HEK293 (cell line): ENCODE measurements around the gene FMN1.

Experiments
- GLIS2 ChIP-seq: fragments of 450-650 bp; formaldehyde crosslinking; IDR thresholded peaks from 2 replicates; pipeline ENCODE4 v1.5.1; 2016; ENCODE audit warnings: missing biosample characterization, missing genetic modification characterization
- KLF8 ChIP-seq: fragments of 450-650 bp; formaldehyde crosslinking; IDR thresholded peaks from 2 replicates; pipeline ENCODE4 v1.5.1; 2016; ENCODE audit warnings: missing biosample characterization, missing genetic modification characterization
- ZBTB17 ChIP-seq: fragments of 450-650 bp; formaldehyde crosslinking; IDR thresholded peaks from 2 replicates; pipeline ENCODE4 v1.5.1; 2016; ENCODE audit warnings: missing biosample characterization, missing genetic modification characterization
- ZNF146 ChIP-seq: fragments of 450-650 bp; formaldehyde crosslinking; IDR thresholded peaks from 2 replicates; pipeline ENCODE4 v1.5.1; 2016; ENCODE audit warnings: missing biosample characterization, missing genetic modification characterization
- ZNF777 ChIP-seq: fragments of 450-650 bp; formaldehyde crosslinking; IDR thresholded peaks from 2 replicates; pipeline ENCODE4 v1.5.1; 2017; ENCODE audit warnings: missing biosample characterization, missing genetic modification characterization, borderline replicate concordance
- TF ChIP-seq, protein P1 (sequence below): fragments of 450-650 bp; formaldehyde crosslinking; IDR thresholded peaks from 2 replicates; pipeline ENCODE4 v1.5.1; 2016; ENCODE audit warnings: missing biosample characterization, missing genetic modification characterization
- TF ChIP-seq, protein P2 (sequence below): fragments of 450-650 bp; formaldehyde crosslinking; IDR thresholded peaks from 2 replicates; pipeline ENCODE4 v1.5.1; 2016; ENCODE audit warnings: missing biosample characterization, missing genetic modification characterization
- TF ChIP-seq, protein P3 (sequence below): fragments of 450-650 bp; formaldehyde crosslinking; optimal IDR thresholded peaks from 2 replicates; pipeline ENCODE3; 2016; ENCODE audit warnings: missing biosample characterization, mild to moderate bottlenecking, missing genetic modification characterization
- TF ChIP-seq, protein P4 (sequence below): fragments of 450-650 bp; formaldehyde crosslinking; IDR thresholded peaks from 2 replicates; pipeline ENCODE4 v1.5.1; 2016; ENCODE audit warnings: missing biosample characterization, missing genetic modification characterization
- TF ChIP-seq, protein P5 (sequence below): fragments of 450-650 bp; formaldehyde crosslinking; IDR thresholded peaks from 2 replicates; pipeline ENCODE4 v1.5.1; 2016; ENCODE audit warnings: missing biosample characterization, missing genetic modification characterization
- TF ChIP-seq, protein P6 (sequence below): fragments of 450-650 bp; formaldehyde crosslinking; IDR thresholded peaks from 2 replicates; pipeline ENCODE4 v1.5.1; 2016; ENCODE audit warnings: missing biosample characterization, missing genetic modification characterization

DNA sequence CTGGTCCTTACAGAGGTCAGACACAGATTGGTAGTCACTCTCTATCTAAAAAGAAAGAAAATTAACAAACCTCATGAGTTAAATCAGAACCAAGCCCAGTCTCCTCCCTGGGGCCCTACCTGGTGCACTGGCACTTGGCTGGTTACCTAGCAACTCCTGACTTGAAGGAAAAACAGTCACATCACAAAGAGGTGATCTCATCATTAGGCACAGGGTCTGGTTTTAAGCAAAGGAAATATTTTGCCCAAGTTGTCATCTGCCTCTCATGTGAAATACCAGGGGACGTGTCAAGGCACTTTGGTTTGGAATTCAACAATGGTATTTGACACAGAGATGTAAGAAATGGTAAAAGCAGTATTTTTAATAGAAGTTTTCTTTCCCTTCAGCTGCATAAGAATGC is 47.7 kb upstream of the FMN1 start:
- TF ChIP-seq, protein P1, sequence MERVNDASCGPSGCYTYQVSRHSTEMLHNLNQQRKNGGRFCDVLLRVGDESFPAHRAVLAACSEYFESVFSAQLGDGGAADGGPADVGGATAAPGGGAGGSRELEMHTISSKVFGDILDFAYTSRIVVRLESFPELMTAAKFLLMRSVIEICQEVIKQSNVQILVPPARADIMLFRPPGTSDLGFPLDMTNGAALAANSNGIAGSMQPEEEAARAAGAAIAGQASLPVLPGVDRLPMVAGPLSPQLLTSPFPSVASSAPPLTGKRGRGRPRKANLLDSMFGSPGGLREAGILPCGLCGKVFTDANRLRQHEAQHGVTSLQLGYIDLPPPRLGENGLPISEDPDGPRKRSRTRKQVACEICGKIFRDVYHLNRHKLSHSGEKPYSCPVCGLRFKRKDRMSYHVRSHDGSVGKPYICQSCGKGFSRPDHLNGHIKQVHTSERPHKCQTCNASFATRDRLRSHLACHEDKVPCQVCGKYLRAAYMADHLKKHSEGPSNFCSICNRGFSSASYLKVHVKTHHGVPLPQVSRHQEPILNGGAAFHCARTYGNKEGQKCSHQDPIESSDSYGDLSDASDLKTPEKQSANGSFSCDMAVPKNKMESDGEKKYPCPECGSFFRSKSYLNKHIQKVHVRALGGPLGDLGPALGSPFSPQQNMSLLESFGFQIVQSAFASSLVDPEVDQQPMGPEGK = no peak
- TF ChIP-seq, protein P2, sequence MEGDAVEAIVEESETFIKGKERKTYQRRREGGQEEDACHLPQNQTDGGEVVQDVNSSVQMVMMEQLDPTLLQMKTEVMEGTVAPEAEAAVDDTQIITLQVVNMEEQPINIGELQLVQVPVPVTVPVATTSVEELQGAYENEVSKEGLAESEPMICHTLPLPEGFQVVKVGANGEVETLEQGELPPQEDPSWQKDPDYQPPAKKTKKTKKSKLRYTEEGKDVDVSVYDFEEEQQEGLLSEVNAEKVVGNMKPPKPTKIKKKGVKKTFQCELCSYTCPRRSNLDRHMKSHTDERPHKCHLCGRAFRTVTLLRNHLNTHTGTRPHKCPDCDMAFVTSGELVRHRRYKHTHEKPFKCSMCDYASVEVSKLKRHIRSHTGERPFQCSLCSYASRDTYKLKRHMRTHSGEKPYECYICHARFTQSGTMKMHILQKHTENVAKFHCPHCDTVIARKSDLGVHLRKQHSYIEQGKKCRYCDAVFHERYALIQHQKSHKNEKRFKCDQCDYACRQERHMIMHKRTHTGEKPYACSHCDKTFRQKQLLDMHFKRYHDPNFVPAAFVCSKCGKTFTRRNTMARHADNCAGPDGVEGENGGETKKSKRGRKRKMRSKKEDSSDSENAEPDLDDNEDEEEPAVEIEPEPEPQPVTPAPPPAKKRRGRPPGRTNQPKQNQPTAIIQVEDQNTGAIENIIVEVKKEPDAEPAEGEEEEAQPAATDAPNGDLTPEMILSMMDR (tag by site-specific recombination) = no peak
- no peak for TF ChIP-seq ZBTB17 (tag by site-specific recombination)
- TF ChIP-seq, protein P3, sequence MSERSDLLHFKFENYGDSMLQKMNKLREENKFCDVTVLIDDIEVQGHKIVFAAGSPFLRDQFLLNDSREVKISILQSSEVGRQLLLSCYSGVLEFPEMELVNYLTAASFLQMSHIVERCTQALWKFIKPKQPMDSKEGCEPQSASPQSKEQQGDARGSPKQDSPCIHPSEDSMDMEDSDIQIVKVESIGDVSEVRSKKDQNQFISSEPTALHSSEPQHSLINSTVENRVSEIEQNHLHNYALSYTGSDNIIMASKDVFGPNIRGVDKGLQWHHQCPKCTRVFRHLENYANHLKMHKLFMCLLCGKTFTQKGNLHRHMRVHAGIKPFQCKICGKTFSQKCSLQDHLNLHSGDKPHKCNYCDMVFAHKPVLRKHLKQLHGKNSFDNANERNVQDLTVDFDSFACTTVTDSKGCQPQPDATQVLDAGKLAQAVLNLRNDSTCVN (tag by site-specific recombination) = no peak
- TF ChIP-seq, protein P4, sequence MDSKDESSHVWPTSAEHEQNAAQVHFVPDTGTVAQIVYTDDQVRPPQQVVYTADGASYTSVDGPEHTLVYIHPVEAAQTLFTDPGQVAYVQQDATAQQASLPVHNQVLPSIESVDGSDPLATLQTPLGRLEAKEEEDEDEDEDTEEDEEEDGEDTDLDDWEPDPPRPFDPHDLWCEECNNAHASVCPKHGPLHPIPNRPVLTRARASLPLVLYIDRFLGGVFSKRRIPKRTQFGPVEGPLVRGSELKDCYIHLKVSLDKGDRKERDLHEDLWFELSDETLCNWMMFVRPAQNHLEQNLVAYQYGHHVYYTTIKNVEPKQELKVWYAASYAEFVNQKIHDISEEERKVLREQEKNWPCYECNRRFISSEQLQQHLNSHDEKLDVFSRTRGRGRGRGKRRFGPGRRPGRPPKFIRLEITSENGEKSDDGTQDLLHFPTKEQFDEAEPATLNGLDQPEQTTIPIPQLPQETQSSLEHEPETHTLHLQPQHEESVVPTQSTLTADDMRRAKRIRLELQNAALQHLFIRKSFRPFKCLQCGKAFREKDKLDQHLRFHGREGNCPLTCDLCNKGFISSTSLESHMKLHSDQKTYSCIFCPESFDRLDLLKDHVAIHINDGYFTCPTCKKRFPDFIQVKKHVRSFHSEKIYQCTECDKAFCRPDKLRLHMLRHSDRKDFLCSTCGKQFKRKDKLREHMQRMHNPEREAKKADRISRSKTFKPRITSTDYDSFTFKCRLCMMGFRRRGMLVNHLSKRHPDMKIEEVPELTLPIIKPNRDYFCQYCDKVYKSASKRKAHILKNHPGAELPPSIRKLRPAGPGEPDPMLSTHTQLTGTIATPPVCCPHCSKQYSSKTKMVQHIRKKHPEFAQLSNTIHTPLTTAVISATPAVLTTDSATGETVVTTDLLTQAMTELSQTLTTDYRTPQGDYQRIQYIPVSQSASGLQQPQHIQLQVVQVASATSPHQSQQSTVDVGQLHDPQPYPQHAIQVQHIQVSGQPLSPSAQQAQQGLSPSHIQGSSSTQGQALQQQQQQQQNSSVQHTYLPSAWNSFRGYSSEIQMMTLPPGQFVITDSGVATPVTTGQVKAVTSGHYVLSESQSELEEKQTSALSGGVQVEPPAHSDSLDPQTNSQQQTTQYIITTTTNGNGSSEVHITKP (tag by site-specific recombination) = no peak
- TF ChIP-seq, protein P5, sequence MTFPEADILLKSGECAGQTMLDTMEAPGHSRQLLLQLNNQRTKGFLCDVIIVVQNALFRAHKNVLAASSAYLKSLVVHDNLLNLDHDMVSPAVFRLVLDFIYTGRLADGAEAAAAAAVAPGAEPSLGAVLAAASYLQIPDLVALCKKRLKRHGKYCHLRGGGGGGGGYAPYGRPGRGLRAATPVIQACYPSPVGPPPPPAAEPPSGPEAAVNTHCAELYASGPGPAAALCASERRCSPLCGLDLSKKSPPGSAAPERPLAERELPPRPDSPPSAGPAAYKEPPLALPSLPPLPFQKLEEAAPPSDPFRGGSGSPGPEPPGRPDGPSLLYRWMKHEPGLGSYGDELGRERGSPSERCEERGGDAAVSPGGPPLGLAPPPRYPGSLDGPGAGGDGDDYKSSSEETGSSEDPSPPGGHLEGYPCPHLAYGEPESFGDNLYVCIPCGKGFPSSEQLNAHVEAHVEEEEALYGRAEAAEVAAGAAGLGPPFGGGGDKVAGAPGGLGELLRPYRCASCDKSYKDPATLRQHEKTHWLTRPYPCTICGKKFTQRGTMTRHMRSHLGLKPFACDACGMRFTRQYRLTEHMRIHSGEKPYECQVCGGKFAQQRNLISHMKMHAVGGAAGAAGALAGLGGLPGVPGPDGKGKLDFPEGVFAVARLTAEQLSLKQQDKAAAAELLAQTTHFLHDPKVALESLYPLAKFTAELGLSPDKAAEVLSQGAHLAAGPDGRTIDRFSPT (tag by site-specific recombination) = no peak
- TF ChIP-seq ZNF777 (tag by site-specific recombination) = no peak
- TF ChIP-seq, protein P6, sequence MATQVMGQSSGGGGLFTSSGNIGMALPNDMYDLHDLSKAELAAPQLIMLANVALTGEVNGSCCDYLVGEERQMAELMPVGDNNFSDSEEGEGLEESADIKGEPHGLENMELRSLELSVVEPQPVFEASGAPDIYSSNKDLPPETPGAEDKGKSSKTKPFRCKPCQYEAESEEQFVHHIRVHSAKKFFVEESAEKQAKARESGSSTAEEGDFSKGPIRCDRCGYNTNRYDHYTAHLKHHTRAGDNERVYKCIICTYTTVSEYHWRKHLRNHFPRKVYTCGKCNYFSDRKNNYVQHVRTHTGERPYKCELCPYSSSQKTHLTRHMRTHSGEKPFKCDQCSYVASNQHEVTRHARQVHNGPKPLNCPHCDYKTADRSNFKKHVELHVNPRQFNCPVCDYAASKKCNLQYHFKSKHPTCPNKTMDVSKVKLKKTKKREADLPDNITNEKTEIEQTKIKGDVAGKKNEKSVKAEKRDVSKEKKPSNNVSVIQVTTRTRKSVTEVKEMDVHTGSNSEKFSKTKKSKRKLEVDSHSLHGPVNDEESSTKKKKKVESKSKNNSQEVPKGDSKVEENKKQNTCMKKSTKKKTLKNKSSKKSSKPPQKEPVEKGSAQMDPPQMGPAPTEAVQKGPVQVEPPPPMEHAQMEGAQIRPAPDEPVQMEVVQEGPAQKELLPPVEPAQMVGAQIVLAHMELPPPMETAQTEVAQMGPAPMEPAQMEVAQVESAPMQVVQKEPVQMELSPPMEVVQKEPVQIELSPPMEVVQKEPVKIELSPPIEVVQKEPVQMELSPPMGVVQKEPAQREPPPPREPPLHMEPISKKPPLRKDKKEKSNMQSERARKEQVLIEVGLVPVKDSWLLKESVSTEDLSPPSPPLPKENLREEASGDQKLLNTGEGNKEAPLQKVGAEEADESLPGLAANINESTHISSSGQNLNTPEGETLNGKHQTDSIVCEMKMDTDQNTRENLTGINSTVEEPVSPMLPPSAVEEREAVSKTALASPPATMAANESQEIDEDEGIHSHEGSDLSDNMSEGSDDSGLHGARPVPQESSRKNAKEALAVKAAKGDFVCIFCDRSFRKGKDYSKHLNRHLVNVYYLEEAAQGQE (tag by site-specific recombination) = no peak
- no peak for TF ChIP-seq GLIS2 (tag by site-specific recombination)
- no peak for TF ChIP-seq ZNF146
- no peak for TF ChIP-seq KLF8 (tag by site-specific recombination)
